GM12878 (cell line): ENCODE data around the gene UGT1A8. TPM values are rescaled to one million over a fixed set of nuclear protein-coding genes. Genes with fewer than 3 reads are reported as not detected.

Experiments
- ATAC-seq: fragments of 200-7000 bp; cut with Tn5 transposase; 3 replicates; pipeline ENCODE4 v1.9.1; 2020; ENCODE audit warnings: mild to moderate bottlenecking, moderate library complexity
- BruUV-seq: library from RNA; stranded (reverse); fragments of 400-500 nt; replicated peaks from 2 replicates; lab custom pipeline; 2021; lab: Mats Ljungman, UMichigan
- CTCF ChIA-PET: fragments of 300-600 bp; sonication (Branson Sonifier 250); formaldehyde crosslinking; extraction: SDS; loops from one replicate; lab custom pipeline; 2021; ENCODE audit warnings: inconsistent platforms; lab: Yijun Ruan, JAX
- POLR2A ChIA-PET: fragments of 350-600 bp; formaldehyde crosslinking; extraction: SDS; loops from one replicate; lab custom pipeline; 2021; ENCODE audit warnings: inconsistent platforms; lab: Charles Lee
- RAD21 ChIA-PET: fragments of 300-600 bp; sonication (Branson Sonifier 250); formaldehyde crosslinking; loops from one replicate; lab custom pipeline; 2023; ENCODE audit warnings: antibody characterized with exemption; ENCODE audit not compliant: unreplicated experiment; lab: Charles Lee
- SMC1A ChIA-PET: fragments of 300-600 bp; sonication (Branson Sonifier 250); formaldehyde crosslinking; loops from one replicate; lab custom pipeline; 2023; ENCODE audit not compliant: unreplicated experiment, uncharacterized antibody; lab: Charles Lee
- DNase-seq: peaks from one replicate; pipeline ENCODE4 v3.0.0-alpha.2; 2011; ENCODE audit warnings: low read depth, low spot score
- FAIRE-seq: peaks from 3 replicates; lab custom pipeline; 2011; peaks lifted over from hg19 to GRCh38; lab: Jason Lieb, UNC
- H2AFZ ChIP-seq: 2 replicates; pipeline ENCODE4 v1.6.0; 2011; ENCODE audit warnings: low read depth, low read length, control low read depth; ENCODE audit not compliant: control insufficient read depth
- H3K27ac ChIP-seq: 2 replicates; pipeline ENCODE4 v1.5.1; 2011; ENCODE audit warnings: control low read depth; ENCODE audit not compliant: control insufficient read depth, insufficient read depth
- H3K27me3 ChIP-seq, 2 experiments: replicated peaks in 1 of 2; 2 replicates each; pipeline versions ENCODE4 v1.6.0 to v1.6.1; 2011; ENCODE audit warnings: low read length in 1 of 2; ENCODE audit not compliant: control insufficient read depth in 2 of 2, insufficient read depth in 2 of 2
- H3K36me3 ChIP-seq, 2 experiments: 2 replicates each; pipeline ENCODE4 v1.5.1; 2011; ENCODE audit warnings: low read length in 1 of 2; ENCODE audit not compliant: control insufficient read depth in 2 of 2, insufficient read depth in 2 of 2
- H3K4me1 ChIP-seq: 2 replicates; pipeline ENCODE4 v1.6.1; 2011; ENCODE audit warnings: mild to moderate bottlenecking, low read length, moderate library complexity, mixed read lengths; ENCODE audit not compliant: control insufficient read depth, insufficient read depth
- H3K4me2 ChIP-seq: 2 replicates; pipeline ENCODE4 v1.6.0; 2011; ENCODE audit warnings: control low read depth; ENCODE audit not compliant: control insufficient read depth, insufficient read depth
- H3K4me3 ChIP-seq: fragments of 200-600 bp; sonication (generic); 2 replicates; pipeline ENCODE4 v1.5.1; 2016
- H3K79me2 ChIP-seq: 2 replicates; pipeline ENCODE4 v1.6.0; 2011; ENCODE audit warnings: low read length; ENCODE audit not compliant: control insufficient read depth, insufficient read depth
- H3K9ac ChIP-seq: 2 replicates; pipeline ENCODE4 v1.8.0; 2011; ENCODE audit warnings: low read length, control low read depth, mixed read lengths; ENCODE audit not compliant: control insufficient read depth, insufficient read depth
- H3K9me3 ChIP-seq: replicated peaks from 3 replicates; pipeline ENCODE4 v1.5.1; 2011; ENCODE audit warnings: mild to moderate bottlenecking, low read length; ENCODE audit not compliant: control insufficient read depth, insufficient read depth
- H4K20me1 ChIP-seq: 2 replicates; pipeline ENCODE4 v1.6.0; 2011; ENCODE audit not compliant: control insufficient read depth, insufficient read depth
- BACH1 ChIP-seq: fragments of 450-650 bp; IDR thresholded peaks from 2 replicates; pipeline ENCODE4 v1.6.1; 2017; ENCODE audit warnings: mild to moderate bottlenecking, borderline replicate concordance
- CREB1 ChIP-seq: IDR thresholded peaks from 2 replicates; pipeline ENCODE4 v1.6.1; 2012; ENCODE audit warnings: low read depth, mild to moderate bottlenecking, inconsistent platforms
- FOXK2 ChIP-seq: fragments of 450-650 bp; IDR thresholded peaks from 2 replicates; pipeline ENCODE4 v1.6.1; 2017; ENCODE audit warnings: mild to moderate bottlenecking, moderate library complexity
- MYC ChIP-seq: IDR thresholded peaks from 2 replicates; pipeline ENCODE4 v1.6.1; 2011; ENCODE audit warnings: mild to moderate bottlenecking, low read length, moderate library complexity, inconsistent platforms; ENCODE audit not compliant: insufficient read depth, insufficient replicate concordance, insufficient read length, severe bottlenecking
- NFYA ChIP-seq: IDR thresholded peaks from 2 replicates; pipeline ENCODE4 v1.6.1; 2011; ENCODE audit warnings: low read depth, mild to moderate bottlenecking, low read length, improper control_type of control experiment, borderline replicate concordance
- PAX5 ChIP-seq: IDR thresholded peaks from 2 replicates; pipeline ENCODE4 v1.6.1; 2011; ENCODE audit warnings: low read depth, low read length, borderline replicate concordance
- POLR2AphosphoS5 ChIP-seq: IDR thresholded peaks from 2 replicates; pipeline ENCODE4 v1.6.1; 2011; ENCODE audit warnings: mild to moderate bottlenecking, low read length, inconsistent platforms
- RAD21 ChIP-seq: IDR thresholded peaks from 2 replicates; pipeline ENCODE4 v1.6.1; 2011; ENCODE audit warnings: mild to moderate bottlenecking, low read depth, low read length, moderate library complexity; ENCODE audit not compliant: insufficient read depth
- SIN3A ChIP-seq: IDR thresholded peaks from 2 replicates; pipeline ENCODE4 v1.6.1; 2012; ENCODE audit warnings: low read depth, low read length, improper control_type of control experiment
- TAF1 ChIP-seq: IDR thresholded peaks from 2 replicates; pipeline ENCODE4 v1.6.1; 2011; ENCODE audit warnings: mild to moderate bottlenecking, low read depth, low read length, borderline replicate concordance
- WGBS: methylation state at CpG from one replicate; pipeline ENCODE4 v1.1.6; 2016; ENCODE audit warnings: low lambda C conversion rate; ENCODE audit not compliant: insufficient replicate concordance, insufficient coverage; ENCODE audit errors: missing lambda C conversion rate; 5-methylcytosine and 5-hydroxymethylcytosine counted together
- in situ Hi-C: fragments of 300-500 bp; cut with MboI; formaldehyde crosslinking; loops from 9 replicates; pipeline ENCODE4 v1.14.3; 2018; ENCODE audit warnings: mixed read lengths
- intact Hi-C: fragments of 100-400 bp; cut with micrococcal nuclease; formaldehyde crosslinking; loops from one replicate; pipeline ENCODE4 v1.14.2; 2022; ENCODE audit not compliant: unreplicated experiment
- polyA plus RNA-seq, 11 experiments: library from polyadenylated mRNA; depleted of rRNA in 4 of 11; unstranded in 6 of 11; stranded (reverse) in 5 of 11; fragments of >200 nt; fragmentation: Nextera tagmentation in 4 of 11; fragmentation: Illumina TruSeq in 1 of 11; extraction: Ambion mirVana in 4 of 11; extraction: Trizol in 1 of 11; gene quantifications; 1 replicate in 1 of 11; 2 replicates in 10 of 11; pipeline versions ENCODE4 v1.2.1 to v1.2.3, GENCODE V29; 2011 to 2016; ENCODE audit warnings: inconsistent platforms in 2 of 11, missing spikeins in 2 of 11, low read depth in 1 of 11
- total RNA-seq, 4 experiments: library from RNA; depleted of rRNA in 3 of 4; stranded (reverse); fragments of >200 nt in 3 of 4; fragmentation: Illumina TruSeq in 1 of 4; extraction: Trizol in 1 of 4; gene quantifications; 2 replicates each; pipeline versions ENCODE4 v1.2.1 to v1.2.3, GENCODE V29; 2013 to 2021
- TF ChIP-seq, protein P1 (sequence below): fragments of 450-650 bp; IDR thresholded peaks from 2 replicates; pipeline ENCODE4 v1.6.1; 2016; ENCODE audit warnings: mild to moderate bottlenecking
- TF ChIP-seq, protein P2 (sequence below): fragments of 450-650 bp; IDR thresholded peaks from 2 replicates; pipeline ENCODE4 v1.6.1; 2016; ENCODE audit warnings: mild to moderate bottlenecking, moderate library complexity, borderline replicate concordance

The UGT1A8 gene
- total and polyA plus RNA-seq, 10 of the 15 experiments (the other 5 are each of a cell fraction or from before 2014, with no cell fraction given), result not detected

DNA sequence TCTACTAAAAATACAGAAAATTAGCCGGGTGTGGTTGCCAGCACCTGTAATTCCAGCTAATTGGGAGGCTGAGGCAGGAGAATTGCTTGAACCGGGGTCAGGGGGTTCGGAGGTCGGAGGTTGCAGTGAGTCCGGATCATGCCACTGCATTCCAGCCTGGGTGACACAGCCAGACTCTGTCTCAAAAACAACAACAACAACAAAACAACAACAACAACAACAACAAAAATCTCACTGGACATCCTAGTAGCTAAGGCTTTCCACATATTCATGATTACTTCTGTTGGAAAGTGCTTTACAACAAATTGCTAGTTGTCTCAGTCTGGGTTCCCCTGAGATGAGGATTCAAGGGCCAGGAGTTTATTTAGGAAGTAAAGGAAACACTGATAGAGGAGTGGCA lies 156.4 kb downstream of the UGT1A8 start:
- no TSS peak for BruUV-seq
- no peaks in the 10 kb centered on the region for H3K79me2 ChIP-seq
- WGBS, result 48% methylated on average over 5 of the region's 5 CpGs
- in situ Hi-C loops, result no loop called here
- no peak overlapping the region for H3K4me3 ChIP-seq
- TF ChIP-seq MYC (no peak), CREB1 (no peak), PAX5 (no peak)
- TF ChIP-seq, protein P1, sequence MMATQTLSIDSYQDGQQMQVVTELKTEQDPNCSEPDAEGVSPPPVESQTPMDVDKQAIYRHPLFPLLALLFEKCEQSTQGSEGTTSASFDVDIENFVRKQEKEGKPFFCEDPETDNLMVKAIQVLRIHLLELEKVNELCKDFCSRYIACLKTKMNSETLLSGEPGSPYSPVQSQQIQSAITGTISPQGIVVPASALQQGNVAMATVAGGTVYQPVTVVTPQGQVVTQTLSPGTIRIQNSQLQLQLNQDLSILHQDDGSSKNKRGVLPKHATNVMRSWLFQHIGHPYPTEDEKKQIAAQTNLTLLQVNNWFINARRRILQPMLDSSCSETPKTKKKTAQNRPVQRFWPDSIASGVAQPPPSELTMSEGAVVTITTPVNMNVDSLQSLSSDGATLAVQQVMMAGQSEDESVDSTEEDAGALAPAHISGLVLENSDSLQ, result no peak
- FAIRE-seq (no peak), ATAC-seq (no peak), DNase-seq (no peak)
- H3K9me3 ChIP-seq, result no peaks in the 10 kb centered on the region; the same call in 2 of the 3 replicates
- no peak overlapping the region for H2AFZ ChIP-seq
- H3K4me1 ChIP-seq, result no peaks in the 10 kb centered on the region
- H3K9ac ChIP-seq, result no peak overlapping the region
- ChIA-PET SMC1A (no interaction called here), CTCF (no interaction called here), RAD21 (no interaction called here), POLR2A (no interaction called here)
- no peaks in the 10 kb centered on the region for H3K36me3 ChIP-seq
- no peaks in the 10 kb centered on the region for H4K20me1 ChIP-seq
- H3K4me2 ChIP-seq, result no peak overlapping the region
- no peaks in the 10 kb centered on the region for H3K27me3 ChIP-seq
- intact Hi-C loops, result no loop called here
- no peak overlapping the region for H3K27ac ChIP-seq

DNA sequence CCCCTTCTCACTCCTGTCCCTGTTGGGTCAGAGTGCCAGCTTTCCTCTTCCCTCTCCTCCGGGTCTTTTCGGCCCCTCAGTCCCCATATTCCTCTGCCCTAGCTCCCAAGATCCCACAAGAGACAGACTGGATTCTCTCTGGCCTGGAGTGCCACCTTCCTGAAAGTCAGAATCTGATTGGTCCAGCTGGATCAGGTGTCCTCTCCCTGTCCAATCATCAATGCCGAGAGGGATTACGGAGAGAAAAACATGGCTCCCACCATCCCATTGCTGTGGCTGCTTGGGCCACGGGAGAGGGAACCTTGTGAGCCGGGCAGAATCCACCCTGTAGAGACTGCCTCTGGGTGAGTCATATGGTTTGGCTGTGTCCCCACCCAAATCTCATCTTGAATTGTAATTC lies 158.0 kb downstream of the UGT1A8 start:
- ATAC-seq (no peak), FAIRE-seq (no peak), DNase-seq (no peak)
- no peaks in the 10 kb centered on the region for H3K79me2 ChIP-seq
- H3K27ac ChIP-seq, result no peak overlapping the region
- H3K36me3 ChIP-seq, result no peaks in the 10 kb centered on the region
- ChIA-PET POLR2A (no interaction called here), SMC1A (no interaction called here), RAD21 (no interaction called here), CTCF (no interaction called here)
- H3K27me3 ChIP-seq, result no peaks in the 10 kb centered on the region
- H3K4me1 ChIP-seq, result no peaks in the 10 kb centered on the region
- WGBS, result 35% methylated on average over 6 of the region's 6 CpGs
- intact Hi-C loops, result no loop called here
- in situ Hi-C loops, result no loop called here
- no peak overlapping the region for H2AFZ ChIP-seq
- no peak overlapping the region for H3K4me2 ChIP-seq
- no peaks in the 10 kb centered on the region for H4K20me1 ChIP-seq
- BruUV-seq, result no TSS peak
- no peaks in the 10 kb centered on the region; the same call in 2 of the 3 replicates for H3K9me3 ChIP-seq
- no peak overlapping the region for H3K9ac ChIP-seq
- no peak overlapping the region for H3K4me3 ChIP-seq
- TF ChIP-seq RAD21 (no peak), SIN3A (no peak), POLR2AphosphoS5 (no peak), FOXK2 (no peak), BACH1 (no peak), NFYA (no peak), TAF1 (no peak)
- TF ChIP-seq, protein P2, sequence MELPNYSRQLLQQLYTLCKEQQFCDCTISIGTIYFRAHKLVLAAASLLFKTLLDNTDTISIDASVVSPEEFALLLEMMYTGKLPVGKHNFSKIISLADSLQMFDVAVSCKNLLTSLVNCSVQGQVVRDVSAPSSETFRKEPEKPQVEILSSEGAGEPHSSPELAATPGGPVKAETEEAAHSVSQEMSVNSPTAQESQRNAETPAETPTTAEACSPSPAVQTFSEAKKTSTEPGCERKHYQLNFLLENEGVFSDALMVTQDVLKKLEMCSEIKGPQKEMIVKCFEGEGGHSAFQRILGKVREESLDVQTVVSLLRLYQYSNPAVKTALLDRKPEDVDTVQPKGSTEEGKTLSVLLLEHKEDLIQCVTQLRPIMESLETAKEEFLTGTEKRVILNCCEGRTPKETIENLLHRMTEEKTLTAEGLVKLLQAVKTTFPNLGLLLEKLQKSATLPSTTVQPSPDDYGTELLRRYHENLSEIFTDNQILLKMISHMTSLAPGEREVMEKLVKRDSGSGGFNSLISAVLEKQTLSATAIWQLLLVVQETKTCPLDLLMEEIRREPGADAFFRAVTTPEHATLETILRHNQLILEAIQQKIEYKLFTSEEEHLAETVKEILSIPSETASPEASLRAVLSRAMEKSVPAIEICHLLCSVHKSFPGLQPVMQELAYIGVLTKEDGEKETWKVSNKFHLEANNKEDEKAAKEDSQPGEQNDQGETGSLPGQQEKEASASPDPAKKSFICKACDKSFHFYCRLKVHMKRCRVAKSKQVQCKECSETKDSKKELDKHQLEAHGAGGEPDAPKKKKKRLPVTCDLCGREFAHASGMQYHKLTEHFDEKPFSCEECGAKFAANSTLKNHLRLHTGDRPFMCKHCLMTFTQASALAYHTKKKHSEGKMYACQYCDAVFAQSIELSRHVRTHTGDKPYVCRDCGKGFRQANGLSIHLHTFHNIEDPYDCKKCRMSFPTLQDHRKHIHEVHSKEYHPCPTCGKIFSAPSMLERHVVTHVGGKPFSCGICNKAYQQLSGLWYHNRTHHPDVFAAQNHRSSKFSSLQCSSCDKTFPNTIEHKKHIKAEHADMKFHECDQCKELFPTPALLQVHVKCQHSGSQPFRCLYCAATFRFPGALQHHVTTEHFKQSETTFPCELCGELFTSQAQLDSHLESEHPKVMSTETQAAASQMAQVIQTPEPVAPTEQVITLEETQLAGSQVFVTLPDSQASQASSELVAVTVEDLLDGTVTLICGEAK, result no peak
